NT2/D1 (cell line): ENCODE measurements around the gene MAP7.

Experiments
- SUZ12 ChIP-seq: IDR thresholded peaks from 2 replicates; pipeline ENCODE4 v1.6.1; 2011; ENCODE audit not compliant: insufficient read length, insufficient read depth; ENCODE audit errors: extremely low read depth
- YY1 ChIP-seq: IDR thresholded peaks from 2 replicates; pipeline ENCODE4 v1.6.1; 2011; ENCODE audit not compliant: insufficient read length, insufficient read depth
- ZNF274 ChIP-seq: IDR thresholded peaks from 2 replicates; pipeline ENCODE4 v1.6.1; 2011; ENCODE audit warnings: mild to moderate bottlenecking, low read depth, low read length

GRCh38 chr6:136424450-136424849, 125.8 kb downstream of the MAP7 start:
- TF ChIP-seq ZNF274 (no peak), SUZ12 (no peak), YY1 (no peak)
